ENCODE data around the gene NLRP5.

NLRP5 gene

GRCh38 chr19:56110515-56111448 lies 124.2 kb downstream of the NLRP5 start:
- H3K4me3 ChIP-seq: no peak overlapping the region
- H3K27ac ChIP-seq: peak overlapping the region in 12 of 21 experiments; percentile 14 to 74 (median 36)
